CD4-positive, alpha-beta T cell treated with Interleukin-2 at 100 ng/mL for 4 hours (primary cell): Measurements from ENCODE around the gene ELL2.

Experiments
- DNase-seq: peaks from one replicate; pipeline ENCODE4 v3.0.0-alpha.2; 2020; ENCODE audit warnings: low spot score

Gene ELL2

GRCh38 chr5:95956021-95956899, 5.4 kb downstream of the ELL2 start:
- DNase-seq, result no peak

GRCh38 chr5:95954716-95955115, 6.9 kb downstream of the ELL2 start:
- no peak for DNase-seq

- no peak for DNase-seq
These were observed 8.5 kb downstream of the ELL2 start for GRCh38 chr5:95953021-95953702.

- no peak for DNase-seq
These were observed 9.7 kb downstream of the ELL2 start for GRCh38 chr5:95951916-95952315.

GRCh38 chr5:95949810-95950209, 11.8 kb downstream of the ELL2 start:
- DNase-seq, result no peak

GRCh38 chr5:95948631-95949030, 13.0 kb downstream of the ELL2 start:
- no peak for DNase-seq

GRCh38 chr5:95946451-95946850, 15.2 kb downstream of the ELL2 start:
- no peak for DNase-seq

- no peak for DNase-seq
These were observed 18.7 kb downstream of the ELL2 start for GRCh38 chr5:95942968-95943367.

- DNase-seq, result no peak
These were observed 19.2 kb downstream of the ELL2 start for GRCh38 chr5:95942414-95942813.

- no peak for DNase-seq
These were observed 19.9 kb downstream of the ELL2 start for GRCh38 chr5:95941756-95942155.

- DNase-seq, result no peak
These were observed 20.6 kb downstream of the ELL2 start for GRCh38 chr5:95940758-95941682.

- DNase-seq, result no peak
These were observed 22.2 kb downstream of the ELL2 start for GRCh38 chr5:95939465-95939864.

- no peak for DNase-seq
These were observed 22.9 kb downstream of the ELL2 start for GRCh38 chr5:95938766-95939165.

- DNase-seq, result no peak
These were observed 23.3 kb downstream of the ELL2 start for GRCh38 chr5:95938347-95938746.

GRCh38 chr5:95937607-95938152, 24.0 kb downstream of the ELL2 start:
- DNase-seq, result no peak

- DNase-seq, result no peak
These were observed 24.7 kb downstream of the ELL2 start for GRCh38 chr5:95936812-95937397.

- DNase-seq, result no peak
These were observed 26.0 kb downstream of the ELL2 start for GRCh38 chr5:95935553-95936100.

GRCh38 chr5:95934207-95934804, 27.3 kb downstream of the ELL2 start:
- no peak for DNase-seq

GRCh38 chr5:95932941-95933340, 28.7 kb downstream of the ELL2 start:
- DNase-seq, result no peak

- DNase-seq, result no peak
These were observed 30.4 kb downstream of the ELL2 start for GRCh38 chr5:95931079-95931833.
